Tibial nerve (tissue), 3 donors: ENCODE measurements around the gene TBCA.

Experiments
- POLR2A ChIP-seq, 2 donors: fragments of 450-650 bp; IDR thresholded peaks; one replicate each; pipeline ENCODE4 v1.6.1; 2017; ENCODE audit warnings: antibody characterized with exemption in 2 of 2, mild to moderate bottlenecking in 2 of 2, moderate library complexity in 2 of 2
- TF ChIP-seq, protein P1 (sequence below), 5 experiments: fragments of 200-600 bp in 3 of 5; fragments of 450-650 bp in 2 of 5; sonication (generic) in 3 of 5; IDR thresholded peaks; one replicate each; pipeline ENCODE4 v1.5.1; 2016 to 2019; ENCODE audit warnings: antibody characterized with exemption in 5 of 5, mild to moderate bottlenecking in 3 of 5, moderate library complexity in 2 of 5

- TF ChIP-seq, protein P1, sequence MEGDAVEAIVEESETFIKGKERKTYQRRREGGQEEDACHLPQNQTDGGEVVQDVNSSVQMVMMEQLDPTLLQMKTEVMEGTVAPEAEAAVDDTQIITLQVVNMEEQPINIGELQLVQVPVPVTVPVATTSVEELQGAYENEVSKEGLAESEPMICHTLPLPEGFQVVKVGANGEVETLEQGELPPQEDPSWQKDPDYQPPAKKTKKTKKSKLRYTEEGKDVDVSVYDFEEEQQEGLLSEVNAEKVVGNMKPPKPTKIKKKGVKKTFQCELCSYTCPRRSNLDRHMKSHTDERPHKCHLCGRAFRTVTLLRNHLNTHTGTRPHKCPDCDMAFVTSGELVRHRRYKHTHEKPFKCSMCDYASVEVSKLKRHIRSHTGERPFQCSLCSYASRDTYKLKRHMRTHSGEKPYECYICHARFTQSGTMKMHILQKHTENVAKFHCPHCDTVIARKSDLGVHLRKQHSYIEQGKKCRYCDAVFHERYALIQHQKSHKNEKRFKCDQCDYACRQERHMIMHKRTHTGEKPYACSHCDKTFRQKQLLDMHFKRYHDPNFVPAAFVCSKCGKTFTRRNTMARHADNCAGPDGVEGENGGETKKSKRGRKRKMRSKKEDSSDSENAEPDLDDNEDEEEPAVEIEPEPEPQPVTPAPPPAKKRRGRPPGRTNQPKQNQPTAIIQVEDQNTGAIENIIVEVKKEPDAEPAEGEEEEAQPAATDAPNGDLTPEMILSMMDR (IDR thresholded peaks at IDR 0.05) = no peak
- TF ChIP-seq POLR2A (IDR thresholded peaks at IDR 0.05) = no peak
Measured at GRCh38 chr5:77644371-77645157, 131.6 kb downstream of the TBCA start.
